ENCODE data around the gene AQP12B. TPM values are rescaled to one million over a fixed set of nuclear protein-coding genes. Genes with fewer than 3 reads are reported as not detected.

Gene AQP12B
- polyA plus RNA-seq, 1 of the 3 experiments (the other 2 are of a cell fraction) = not detected

DNA sequence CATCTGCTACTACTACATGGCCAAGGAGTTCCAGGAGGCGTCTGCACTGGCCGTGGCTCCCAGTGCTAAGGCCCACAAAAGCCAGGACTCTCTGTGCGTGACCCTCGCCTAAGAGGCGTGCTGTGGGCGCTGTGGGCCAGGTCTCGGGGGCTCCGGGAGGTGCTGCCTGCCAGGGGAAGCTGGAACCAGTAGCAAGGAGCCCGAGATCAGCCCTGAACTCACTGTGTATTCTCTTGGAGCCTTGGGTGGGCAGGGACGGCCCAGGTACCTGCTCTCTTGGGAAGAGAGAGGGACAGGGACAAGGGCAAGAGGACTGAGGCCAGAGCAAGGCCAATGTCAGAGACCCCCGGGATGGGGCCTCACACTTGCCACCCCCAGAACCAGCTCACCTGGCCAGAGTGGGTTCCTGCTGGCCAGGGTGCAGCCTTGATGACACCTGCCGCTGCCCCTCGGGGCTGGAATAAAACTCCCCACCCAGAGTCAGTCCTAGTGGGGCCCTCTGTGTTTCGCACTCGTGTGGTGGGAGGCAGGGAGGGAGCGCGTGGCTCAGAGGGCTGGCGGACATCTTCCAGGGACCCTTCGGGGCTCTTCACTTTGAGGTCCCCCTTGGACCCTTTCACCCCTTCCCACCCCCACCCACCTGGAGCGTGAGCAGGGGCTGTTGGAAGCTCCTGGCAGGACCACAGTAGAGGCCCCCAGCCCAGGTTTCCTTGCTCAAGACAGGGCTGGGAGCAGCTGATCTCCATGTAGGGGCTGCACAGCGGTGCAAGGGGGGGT, 51.7 kb downstream of the AQP12B start:
- Histone ChIP-seq H3K9me2 (no peaks in the 10 kb centered on the region), H3K79me2 (ENCODE audit: insufficient read depth) (no peaks in the 10 kb centered on the region), H3K27ac (ENCODE audit: low read depth in 2 of 2, low read length in 1 of 2) (no peak overlapping the region), H3K4me1 (ENCODE audit: control insufficient read depth in 1 of 2, insufficient read depth in 2 of 2, low read depth in 1 of 2, low read length in 1 of 2) (no peaks in the 10 kb centered on the region; a peak in 1 of 4 replicates), H4K20me1 (ENCODE audit: insufficient read depth) (no peaks in the 10 kb centered on the region), H2AFZ (ENCODE audit: low read depth) (no peak overlapping the region), H3F3A (replicated peaks; ENCODE audit: insufficient read depth) (no peaks in the 10 kb centered on the region), H3K27me3 (ENCODE audit: insufficient read depth) (no peaks in the 10 kb centered on the region), H3K9me3 (no peaks in the 10 kb centered on the region), H3K4me3 (ENCODE audit: low read depth in 2 of 2, low read length in 1 of 2) (no peak overlapping the region), H3K36me3 (replicated peaks in 1 of 2; ENCODE audit: control insufficient read depth in 1 of 2, insufficient read depth in 2 of 2, low read length in 1 of 2) (no peaks in the 10 kb centered on the region), H3K4me2 (no peak overlapping the region), H3K9ac (no peak overlapping the region)
- ChIA-PET POLR2A (no interaction called here), CTCF (no interaction called here)
- no peak for TF ChIP-seq MXI1 (IDR thresholded peaks at IDR 0.05; ENCODE audit: low read depth, low read length)
- TF ChIP-seq RXRA (IDR thresholded peaks at IDR 0.05; ENCODE audit: borderline replicate concordance, low read depth) = no peak
- no peak for TF ChIP-seq NRF1 (IDR thresholded peaks at IDR 0.05; ENCODE audit: low read depth, low read length)
- no peak for TF ChIP-seq SIN3A (IDR thresholded peaks at IDR 0.05; ENCODE audit: borderline replicate concordance, low read depth, low read length)
- TF ChIP-seq, protein P1, sequence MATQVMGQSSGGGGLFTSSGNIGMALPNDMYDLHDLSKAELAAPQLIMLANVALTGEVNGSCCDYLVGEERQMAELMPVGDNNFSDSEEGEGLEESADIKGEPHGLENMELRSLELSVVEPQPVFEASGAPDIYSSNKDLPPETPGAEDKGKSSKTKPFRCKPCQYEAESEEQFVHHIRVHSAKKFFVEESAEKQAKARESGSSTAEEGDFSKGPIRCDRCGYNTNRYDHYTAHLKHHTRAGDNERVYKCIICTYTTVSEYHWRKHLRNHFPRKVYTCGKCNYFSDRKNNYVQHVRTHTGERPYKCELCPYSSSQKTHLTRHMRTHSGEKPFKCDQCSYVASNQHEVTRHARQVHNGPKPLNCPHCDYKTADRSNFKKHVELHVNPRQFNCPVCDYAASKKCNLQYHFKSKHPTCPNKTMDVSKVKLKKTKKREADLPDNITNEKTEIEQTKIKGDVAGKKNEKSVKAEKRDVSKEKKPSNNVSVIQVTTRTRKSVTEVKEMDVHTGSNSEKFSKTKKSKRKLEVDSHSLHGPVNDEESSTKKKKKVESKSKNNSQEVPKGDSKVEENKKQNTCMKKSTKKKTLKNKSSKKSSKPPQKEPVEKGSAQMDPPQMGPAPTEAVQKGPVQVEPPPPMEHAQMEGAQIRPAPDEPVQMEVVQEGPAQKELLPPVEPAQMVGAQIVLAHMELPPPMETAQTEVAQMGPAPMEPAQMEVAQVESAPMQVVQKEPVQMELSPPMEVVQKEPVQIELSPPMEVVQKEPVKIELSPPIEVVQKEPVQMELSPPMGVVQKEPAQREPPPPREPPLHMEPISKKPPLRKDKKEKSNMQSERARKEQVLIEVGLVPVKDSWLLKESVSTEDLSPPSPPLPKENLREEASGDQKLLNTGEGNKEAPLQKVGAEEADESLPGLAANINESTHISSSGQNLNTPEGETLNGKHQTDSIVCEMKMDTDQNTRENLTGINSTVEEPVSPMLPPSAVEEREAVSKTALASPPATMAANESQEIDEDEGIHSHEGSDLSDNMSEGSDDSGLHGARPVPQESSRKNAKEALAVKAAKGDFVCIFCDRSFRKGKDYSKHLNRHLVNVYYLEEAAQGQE (IDR thresholded peaks at IDR 0.05; ENCODE audit: low read depth, low read length) = no peak
- no peak for TF ChIP-seq SMC3 (IDR thresholded peaks at IDR 0.05; ENCODE audit: low read depth, low read length)
- TF ChIP-seq GABPA (IDR thresholded peaks at IDR 0.05; ENCODE audit: low read depth) = no peak
- TF ChIP-seq, protein P2, sequence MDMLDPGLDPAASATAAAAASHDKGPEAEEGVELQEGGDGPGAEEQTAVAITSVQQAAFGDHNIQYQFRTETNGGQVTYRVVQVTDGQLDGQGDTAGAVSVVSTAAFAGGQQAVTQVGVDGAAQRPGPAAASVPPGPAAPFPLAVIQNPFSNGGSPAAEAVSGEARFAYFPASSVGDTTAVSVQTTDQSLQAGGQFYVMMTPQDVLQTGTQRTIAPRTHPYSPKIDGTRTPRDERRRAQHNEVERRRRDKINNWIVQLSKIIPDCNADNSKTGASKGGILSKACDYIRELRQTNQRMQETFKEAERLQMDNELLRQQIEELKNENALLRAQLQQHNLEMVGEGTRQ (IDR thresholded peaks at IDR 0.05; ENCODE audit: borderline replicate concordance, low read depth, low read length) = no peak
- no peak for TF ChIP-seq EP300 (IDR thresholded peaks at IDR 0.05; ENCODE audit: borderline replicate concordance in 1 of 2, low read depth in 1 of 2, low read length in 1 of 2)
- no peak for TF ChIP-seq RCOR1 (IDR thresholded peaks at IDR 0.05; ENCODE audit: low read length)
- TF ChIP-seq EZH2phosphoT487 (IDR thresholded peaks at IDR 0.05; ENCODE audit: borderline replicate concordance, low read depth) = no peak
- TF ChIP-seq, protein P3, sequence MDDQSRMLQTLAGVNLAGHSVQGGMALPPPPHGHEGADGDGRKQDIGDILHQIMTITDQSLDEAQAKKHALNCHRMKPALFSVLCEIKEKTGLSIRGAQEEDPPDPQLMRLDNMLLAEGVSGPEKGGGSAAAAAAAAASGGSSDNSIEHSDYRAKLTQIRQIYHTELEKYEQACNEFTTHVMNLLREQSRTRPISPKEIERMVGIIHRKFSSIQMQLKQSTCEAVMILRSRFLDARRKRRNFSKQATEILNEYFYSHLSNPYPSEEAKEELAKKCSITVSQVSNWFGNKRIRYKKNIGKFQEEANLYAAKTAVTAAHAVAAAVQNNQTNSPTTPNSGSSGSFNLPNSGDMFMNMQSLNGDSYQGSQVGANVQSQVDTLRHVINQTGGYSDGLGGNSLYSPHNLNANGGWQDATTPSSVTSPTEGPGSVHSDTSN (IDR thresholded peaks at IDR 0.05) = no peak
- TF ChIP-seq FOXJ3 (CRISPR knock-in tag; IDR thresholded peaks at IDR 0.05) = no peak
- no peak for TF ChIP-seq JUND (IDR thresholded peaks at IDR 0.05)
- TF ChIP-seq, protein P4, sequence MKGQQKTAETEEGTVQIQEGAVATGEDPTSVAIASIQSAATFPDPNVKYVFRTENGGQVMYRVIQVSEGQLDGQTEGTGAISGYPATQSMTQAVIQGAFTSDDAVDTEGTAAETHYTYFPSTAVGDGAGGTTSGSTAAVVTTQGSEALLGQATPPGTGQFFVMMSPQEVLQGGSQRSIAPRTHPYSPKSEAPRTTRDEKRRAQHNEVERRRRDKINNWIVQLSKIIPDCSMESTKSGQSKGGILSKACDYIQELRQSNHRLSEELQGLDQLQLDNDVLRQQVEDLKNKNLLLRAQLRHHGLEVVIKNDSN (IDR thresholded peaks at IDR 0.05; ENCODE audit: borderline replicate concordance, low read depth) = no peak
- no peak for TF ChIP-seq FOSL2 (IDR thresholded peaks at IDR 0.05; ENCODE audit: borderline replicate concordance, low read depth)
- no peak for TF ChIP-seq YY1 (IDR thresholded peaks at IDR 0.05; ENCODE audit: low read depth)
- TF ChIP-seq, protein P5, sequence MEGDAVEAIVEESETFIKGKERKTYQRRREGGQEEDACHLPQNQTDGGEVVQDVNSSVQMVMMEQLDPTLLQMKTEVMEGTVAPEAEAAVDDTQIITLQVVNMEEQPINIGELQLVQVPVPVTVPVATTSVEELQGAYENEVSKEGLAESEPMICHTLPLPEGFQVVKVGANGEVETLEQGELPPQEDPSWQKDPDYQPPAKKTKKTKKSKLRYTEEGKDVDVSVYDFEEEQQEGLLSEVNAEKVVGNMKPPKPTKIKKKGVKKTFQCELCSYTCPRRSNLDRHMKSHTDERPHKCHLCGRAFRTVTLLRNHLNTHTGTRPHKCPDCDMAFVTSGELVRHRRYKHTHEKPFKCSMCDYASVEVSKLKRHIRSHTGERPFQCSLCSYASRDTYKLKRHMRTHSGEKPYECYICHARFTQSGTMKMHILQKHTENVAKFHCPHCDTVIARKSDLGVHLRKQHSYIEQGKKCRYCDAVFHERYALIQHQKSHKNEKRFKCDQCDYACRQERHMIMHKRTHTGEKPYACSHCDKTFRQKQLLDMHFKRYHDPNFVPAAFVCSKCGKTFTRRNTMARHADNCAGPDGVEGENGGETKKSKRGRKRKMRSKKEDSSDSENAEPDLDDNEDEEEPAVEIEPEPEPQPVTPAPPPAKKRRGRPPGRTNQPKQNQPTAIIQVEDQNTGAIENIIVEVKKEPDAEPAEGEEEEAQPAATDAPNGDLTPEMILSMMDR (IDR thresholded peaks at IDR 0.05) = no peak
- TF ChIP-seq, protein P6, sequence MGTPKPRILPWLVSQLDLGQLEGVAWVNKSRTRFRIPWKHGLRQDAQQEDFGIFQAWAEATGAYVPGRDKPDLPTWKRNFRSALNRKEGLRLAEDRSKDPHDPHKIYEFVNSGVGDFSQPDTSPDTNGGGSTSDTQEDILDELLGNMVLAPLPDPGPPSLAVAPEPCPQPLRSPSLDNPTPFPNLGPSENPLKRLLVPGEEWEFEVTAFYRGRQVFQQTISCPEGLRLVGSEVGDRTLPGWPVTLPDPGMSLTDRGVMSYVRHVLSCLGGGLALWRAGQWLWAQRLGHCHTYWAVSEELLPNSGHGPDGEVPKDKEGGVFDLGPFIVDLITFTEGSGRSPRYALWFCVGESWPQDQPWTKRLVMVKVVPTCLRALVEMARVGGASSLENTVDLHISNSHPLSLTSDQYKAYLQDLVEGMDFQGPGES (IDR thresholded peaks at IDR 0.05; ENCODE audit: low read depth, low read length) = no peak
- 47% methylated on average over 9 of the region's 21 CpGs for WGBS (ENCODE audit: low lambda C conversion rate)
- peak; percentile 14 for DNase-seq

Measured in SK-N-SH (cell line).